Activated T-helper 1 cell treated with anti-CD3 and anti-CD28 coated beads, Interleukin-2, amount 50 U/mL, for 16 hours (primary cell): ENCODE measurements around the gene PTMS.

ENCODE experiments used
- DNase-seq, 2 donors: peaks; one replicate each; pipeline ENCODE4 v3.0.0-alpha.2; 2020; ENCODE audit warnings: low read depth in 1 of 2, low spot score in 1 of 2

The PTMS gene

DNA sequence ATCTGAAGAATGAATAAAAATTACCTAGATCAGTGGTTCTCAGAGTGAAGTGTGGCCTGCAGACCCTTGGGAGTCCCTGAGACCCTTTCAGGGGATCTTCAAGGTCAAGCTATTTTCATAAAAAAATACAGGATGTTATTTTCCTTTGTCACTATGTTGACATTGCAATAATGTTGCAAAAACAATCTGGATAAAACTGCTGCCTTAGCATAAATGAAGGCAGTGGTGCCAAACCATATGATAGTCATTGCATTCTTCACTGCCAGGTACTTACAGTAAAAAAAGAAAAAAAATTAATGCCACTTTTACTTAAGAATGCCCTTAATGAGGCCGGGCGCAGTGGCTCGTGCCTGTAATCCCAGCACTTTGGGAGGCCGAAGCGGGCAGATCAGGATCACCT lies 21.1 kb downstream of the PTMS start:
- no peak for DNase-seq

DNA sequence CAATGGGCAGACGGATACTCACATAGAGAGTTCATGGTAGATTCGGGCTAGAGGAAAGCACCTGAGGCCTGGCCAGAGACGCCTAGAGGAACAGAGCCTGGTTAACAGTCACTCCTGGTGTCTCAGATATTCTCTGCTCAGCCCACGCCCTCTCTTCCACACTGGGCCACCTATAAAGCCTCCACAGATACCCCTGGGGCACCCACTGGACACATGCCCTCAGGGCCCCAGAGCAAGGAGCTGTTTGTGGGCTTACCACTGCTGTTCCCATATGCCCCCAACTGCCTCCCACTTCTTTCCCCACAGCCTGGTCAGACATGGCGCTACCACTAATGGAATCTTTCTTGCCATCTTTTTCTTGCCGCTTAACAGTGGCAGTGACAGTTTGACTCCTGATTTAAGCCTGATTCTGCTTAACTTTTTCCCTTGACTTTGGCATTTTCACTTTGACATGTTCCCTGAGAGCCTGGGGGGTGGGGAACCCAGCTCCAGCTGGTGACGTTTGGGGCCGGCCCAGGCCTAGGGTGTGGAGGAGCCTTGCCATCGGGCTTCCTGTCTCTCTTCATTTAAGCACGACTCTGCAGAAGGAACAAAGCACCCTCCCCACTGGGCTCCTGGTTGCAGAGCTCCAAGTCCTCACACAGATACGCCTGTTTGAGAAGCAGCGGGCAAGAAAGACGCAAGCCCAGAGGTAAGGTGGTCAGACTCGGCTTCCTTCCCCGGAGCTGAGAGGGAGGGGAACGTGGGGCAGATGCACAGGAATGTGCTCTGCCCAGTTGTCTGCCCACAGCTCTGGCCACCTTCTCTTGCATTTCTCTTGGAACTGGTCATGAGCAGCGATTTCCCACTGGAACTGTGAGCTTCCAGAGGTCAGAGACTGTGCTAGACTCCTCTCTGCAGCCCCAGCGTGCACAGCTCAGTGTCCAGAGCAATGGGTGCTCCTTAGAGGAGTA lies 23.1 kb downstream of the PTMS start, which contains the start of gene CD4:
Gene CD4, plus strand, starts transcription at position 557 of the 953 bp plus-strand sequence. CDS start 10,611 bp downstream, outside the sequence.
- peak; percentile 43 to 51 for DNase-seq

DNA sequence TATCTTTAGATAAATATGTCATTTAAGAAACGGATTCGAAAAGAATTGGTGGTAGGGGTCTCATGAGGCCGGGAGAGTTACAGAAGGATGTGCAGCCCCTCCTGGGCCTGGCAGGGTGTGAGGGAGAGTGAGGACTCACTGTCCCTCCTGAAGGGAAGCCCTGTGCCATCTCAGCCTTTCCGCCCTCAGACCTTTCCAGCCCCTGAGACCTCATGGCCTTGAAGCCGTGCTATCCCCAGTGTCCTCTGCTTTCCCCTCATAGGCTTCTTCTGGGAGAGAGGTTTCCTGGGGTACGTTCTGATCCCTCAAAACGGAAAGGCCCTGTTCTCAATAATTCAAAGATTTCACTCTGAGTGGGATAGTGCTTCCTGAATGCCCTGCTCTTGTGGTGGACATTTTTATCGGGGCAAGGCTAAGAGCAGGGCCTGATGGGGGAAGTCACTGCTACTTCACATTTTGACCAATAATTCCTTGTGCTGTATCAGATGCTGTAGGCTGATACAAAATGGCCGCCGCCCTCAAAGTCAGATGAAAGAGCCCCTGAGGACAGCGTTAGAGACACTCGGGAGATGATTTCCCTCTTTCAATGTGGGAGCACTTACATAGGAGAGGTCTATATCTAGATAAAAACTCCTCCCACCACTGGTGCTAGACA lies 24.5 kb downstream of the PTMS start:
- DNase-seq, result no peak

DNA sequence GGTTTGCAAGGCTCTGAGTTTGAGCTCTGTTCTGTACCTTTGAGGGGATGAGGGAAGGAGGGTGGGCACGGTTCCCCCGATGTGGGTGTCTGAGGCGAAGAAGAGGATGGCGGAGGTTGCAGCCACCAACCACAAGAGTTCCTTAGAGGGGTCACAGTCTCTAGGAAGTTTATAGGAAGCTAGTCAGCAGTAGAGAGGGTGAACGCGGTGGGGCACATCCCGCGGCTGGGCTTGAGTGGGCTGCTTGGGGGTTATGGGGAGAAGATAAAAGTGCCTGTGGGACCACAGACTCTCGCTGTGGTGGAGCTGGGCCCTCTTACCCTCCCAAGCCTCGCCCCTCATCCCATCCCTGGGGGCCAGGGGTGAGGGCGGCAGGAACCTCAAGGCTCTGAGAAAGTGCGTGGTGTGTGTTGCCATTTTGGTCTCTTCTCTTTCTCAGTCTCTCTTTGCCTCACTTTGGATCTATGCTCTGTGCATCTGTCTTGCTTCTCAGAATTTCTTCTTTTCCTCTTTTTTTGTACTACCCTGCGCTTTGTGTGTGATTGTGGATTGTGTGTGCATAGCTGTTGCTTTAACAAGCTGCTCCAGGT lies 25.9 kb downstream of the PTMS start:
- no peak for DNase-seq

DNA sequence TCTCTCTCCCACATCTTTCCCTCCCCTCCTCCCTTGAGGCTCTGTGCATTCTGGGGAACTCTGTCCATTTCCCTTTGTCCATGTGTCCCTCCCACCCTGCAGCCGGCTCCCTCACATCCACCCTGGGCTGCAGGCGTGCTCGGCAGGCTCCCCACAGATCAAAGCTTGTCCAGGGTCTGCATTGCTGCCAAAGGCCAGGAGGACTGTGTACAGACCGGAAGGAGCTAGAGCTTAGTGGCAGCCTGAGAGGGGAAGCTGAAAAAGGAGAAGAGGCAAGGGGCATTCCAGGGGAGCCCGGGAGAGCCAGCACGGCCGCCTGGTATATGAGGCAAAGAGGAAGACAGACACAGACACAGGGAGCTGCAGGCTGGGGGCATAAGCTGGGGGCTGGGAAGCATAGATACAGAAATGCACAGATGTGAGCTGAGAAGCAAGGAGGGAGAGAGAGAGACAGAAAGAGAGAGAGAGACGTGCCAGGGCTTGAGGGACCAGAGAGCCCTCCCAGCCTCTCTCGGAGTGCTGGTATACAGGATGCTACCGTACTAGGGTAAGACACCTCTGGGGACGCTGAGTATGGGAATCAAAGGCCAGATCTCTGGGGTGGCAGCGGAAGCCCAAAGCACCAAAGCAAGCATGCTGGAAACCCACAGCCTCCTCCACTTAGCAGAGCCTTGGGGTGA lies 26.5 kb downstream of the PTMS start:
- no peak for DNase-seq

DNA sequence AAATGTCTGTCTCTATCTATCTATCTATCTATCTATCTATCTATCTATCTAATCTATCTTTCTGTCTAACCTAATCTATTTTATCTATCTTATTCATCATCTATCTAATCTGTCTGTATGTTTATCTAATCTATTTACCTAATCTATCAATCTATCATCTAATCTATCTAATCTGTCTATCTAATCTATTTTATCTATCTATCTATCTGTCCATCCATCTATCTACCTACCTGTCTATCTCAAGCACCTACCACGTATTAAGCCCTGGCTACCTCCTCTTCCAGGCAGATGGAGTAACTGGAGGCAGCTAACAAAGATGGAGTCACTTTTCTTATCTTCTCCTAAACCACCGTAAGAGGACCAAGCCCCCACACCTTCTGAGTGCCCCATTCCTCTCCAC lies 28.9 kb downstream of the PTMS start:
- no peak for DNase-seq

DNA sequence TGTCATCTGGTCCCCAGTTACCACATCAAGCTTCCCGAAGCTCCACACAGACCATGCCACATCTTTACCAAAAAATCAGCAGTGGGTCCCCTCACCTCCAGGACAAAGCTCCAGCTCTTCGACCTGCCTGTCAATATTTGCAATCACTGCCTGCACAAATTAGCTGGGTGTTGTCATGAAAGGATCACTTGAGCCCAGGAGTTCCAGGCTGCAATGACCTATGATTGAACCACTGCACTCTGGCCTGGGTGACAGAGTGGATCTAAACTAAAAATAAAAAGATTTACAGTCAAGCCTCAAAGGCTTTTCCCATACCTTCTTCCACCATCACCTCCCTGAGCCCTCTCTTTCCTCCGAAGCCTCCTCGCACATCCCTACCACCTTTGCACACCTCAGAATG lies 30.4 kb downstream of the PTMS start:
- no peak for DNase-seq

DNA sequence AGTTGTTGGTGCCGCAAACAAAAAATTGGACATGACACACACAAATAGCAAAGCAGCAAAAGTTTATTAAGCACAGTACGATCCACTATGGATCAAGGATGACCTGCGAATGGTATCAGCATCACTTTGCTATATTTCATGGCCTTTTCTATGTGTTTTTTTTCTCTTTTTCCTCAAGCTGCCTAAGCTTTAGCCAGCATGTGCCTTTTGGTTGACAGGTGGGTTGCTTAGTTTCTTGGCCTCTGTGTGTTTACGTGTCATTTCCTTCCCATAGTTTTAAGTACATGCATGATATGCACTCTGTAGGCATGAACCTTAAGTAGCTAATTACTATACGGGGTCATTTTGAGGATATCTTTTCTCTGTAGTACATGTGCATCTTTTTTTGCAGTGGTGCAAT lies 33.0 kb downstream of the PTMS start:
- no peak for DNase-seq

DNA sequence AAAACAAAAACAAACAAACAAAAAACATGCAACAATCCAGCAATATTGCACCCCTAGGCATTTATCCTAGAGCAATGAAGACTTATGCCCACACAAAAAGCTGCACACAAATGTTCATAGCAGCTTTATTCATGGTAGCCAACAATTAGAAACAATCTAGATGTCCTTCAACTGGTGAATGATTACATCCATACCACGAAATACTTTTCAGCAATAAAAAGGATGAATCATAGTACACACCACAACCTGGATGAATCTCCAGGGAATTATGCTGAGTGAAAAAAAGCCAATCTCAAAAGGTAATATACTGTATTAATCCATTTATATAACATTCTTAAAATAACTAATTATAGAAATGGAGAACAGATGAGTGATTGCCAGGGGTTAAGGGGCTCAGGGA lies 41.0 kb downstream of the PTMS start:
- no peak for DNase-seq

DNA sequence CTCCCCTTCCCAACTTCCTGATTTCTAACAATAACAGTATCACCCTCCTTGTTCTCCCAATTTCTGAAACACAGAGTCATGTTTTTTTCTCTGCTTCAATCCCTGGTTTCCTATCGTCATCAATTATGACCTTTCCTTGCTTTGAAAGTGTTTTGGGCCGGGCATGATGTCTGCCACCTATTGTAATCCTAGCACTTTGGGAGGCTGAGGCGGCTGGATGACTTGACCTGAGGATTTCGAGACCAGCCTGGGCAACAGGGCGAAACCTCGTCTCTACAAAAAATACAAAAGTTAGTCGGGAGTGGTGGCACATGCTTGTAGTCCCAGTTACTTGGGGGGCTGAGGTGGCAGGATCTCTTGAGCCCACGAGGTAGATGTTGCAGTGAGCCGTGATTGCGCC lies 42.9 kb downstream of the PTMS start:
- no peak for DNase-seq

DNA sequence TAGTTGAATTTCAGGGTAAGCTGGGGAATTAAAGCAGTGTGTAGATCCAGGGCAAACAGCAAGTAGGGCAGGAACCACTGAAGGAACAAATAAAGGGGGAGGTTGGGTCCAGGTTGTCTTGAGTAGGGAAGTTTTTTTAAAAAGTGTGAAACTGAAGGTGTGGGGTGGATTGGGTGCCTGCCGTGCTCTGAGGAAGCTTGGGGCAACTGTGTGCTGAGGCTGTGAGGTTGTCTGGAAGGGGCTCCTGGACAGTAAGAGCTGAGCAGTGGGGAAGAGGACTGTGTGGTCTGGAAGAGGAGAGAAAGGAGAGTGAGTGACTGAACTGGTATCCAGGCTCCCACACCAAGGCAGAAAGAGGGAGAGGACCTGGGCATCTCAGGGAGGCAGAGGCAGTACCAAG lies 44.6 kb downstream of the PTMS start:
- no peak for DNase-seq

DNA sequence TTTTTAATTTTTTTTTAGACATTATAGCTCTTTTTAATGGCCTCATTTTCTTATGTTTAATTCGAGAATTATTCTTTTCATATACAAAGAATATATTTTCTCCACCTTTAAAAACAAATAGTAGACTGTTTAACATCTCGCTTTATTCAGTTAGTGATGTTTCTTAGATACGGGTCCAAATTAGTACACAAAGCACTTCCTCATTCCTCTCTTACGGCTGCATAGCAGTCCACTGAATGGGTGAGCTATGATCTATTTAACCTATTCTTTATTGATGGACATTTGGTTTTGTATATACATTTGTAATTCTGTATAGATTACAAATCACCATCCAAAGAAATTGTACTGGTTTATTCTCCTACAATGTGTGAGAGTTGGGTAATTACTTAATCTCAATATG lies 47.2 kb downstream of the PTMS start:
- DNase-seq, result no peak

DNA sequence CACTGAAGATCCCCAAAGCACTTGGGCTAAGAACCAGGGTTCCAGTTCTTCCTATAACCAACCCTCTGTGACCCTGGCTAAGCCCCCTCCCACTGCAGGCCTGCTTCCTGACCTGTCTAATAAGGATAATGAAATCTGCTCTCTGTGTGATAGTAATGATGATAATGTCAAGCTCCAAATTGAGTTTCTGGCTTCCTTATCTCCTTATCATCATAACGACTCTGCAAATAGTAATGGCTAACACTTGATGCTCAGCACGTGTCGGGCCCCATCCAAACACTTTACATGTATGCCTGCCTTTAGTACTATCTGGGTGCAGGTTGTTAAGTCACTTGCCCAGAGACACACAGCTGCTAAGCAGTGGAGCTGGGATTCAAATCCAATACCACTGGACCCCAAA lies 50.4 kb downstream of the PTMS start:
- DNase-seq, result no peak

DNA sequence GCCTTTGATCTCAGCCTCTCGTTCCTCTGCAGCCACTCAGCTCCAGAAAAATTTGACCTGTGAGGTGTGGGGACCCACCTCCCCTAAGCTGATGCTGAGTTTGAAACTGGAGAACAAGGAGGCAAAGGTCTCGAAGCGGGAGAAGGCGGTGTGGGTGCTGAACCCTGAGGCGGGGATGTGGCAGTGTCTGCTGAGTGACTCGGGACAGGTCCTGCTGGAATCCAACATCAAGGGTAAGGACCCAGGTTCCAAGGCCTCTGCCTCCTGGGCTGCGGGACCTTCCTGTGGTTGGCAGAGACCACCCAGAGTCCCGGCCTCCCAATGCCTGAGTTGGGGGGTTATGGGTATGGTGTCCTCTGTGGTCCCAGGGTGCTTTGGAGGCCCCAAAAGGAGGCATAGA lies 50.9 kb downstream of the PTMS start:
- no peak for DNase-seq

DNA sequence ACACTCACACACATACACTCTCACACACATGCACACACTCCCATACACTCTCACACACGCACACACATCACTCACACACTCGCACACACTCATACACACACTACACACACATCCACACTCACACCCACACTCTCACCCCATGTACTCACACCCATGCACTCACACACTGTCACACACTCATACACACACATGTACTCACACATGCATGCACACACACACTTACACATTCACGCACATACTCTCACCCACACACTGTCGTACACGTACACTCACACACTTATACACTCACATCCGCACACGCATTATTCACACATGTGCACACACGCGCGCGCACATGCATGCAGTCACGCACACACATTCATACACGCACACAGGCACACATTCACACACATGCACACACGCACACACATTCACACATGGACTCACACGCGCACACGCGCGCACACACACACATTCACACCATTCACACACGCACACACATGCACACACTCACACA lies 51.5 kb downstream of the PTMS start:
- DNase-seq, result no peak

DNA sequence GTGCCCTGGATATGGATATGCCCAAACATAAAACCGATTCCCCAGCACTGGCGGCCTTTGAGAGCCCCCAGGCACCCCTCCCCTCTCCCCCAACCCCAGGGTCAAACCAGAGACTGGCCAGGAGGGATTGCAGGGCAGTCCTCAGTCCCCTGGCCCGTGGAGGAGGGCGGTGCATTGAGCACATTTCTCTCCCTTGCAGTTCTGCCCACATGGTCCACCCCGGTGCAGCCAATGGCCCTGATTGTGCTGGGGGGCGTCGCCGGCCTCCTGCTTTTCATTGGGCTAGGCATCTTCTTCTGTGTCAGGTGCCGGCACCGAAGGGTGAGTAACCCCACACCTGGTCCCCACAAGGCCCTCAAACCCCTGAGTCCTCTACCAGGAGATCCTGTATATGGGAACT lies 52.1 kb downstream of the PTMS start:
- DNase-seq, result no peak

DNA sequence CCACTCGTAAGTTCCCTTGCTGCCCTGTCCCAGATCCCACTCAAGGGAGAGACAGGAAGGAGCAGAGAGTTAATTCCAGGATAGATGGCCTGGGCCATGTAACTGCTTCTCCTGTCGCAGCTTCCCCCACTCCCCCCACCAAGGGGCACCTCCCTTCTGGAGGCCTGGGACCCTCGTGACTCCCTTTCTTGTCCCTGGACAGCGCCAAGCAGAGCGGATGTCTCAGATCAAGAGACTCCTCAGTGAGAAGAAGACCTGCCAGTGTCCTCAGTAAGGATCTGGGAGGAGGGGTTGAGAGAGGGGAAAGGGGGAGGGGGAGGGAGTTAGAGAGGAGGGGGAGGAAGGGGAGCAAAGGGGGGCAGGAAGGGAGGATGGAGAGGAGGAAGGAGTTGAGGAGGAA lies 52.5 kb downstream of the PTMS start:
- DNase-seq, result no peak

DNA sequence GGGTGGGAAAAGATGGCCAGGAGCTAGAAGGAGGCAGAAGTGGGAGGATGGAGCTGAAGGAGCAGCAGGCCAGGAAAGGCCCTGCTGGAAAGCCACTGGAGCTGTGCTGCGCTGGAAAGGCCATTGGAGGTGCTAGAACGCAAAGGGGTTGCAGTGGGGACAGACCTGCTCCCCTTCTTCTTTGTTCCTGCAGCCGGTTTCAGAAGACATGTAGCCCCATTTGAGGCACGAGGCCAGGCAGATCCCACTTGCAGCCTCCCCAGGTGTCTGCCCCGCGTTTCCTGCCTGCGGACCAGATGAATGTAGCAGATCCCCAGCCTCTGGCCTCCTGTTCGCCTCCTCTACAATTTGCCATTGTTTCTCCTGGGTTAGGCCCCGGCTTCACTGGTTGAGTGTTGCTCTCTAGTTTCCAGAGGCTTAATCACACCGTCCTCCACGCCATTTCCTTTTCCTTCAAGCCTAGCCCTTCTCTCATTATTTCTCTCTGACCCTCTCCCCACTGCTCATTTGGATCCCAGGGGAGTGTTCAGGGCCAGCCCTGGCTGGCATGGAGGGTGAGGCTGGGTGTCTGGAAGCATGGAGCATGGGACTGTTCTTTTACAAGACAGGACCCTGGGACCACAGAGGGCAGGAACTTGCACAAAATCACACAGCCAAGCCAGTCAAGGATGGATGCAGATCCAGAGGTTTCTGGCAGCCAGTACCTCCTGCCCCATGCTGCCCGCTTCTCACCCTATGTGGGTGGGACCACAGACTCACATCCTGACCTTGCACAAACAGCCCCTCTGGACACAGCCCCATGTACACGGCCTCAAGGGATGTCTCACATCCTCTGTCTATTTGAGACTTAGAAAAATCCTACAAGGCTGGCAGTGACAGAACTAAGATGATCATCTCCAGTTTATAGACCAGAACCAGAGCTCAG lies 53.2 kb downstream of the PTMS start:
- DNase-seq, result no peak

DNA sequence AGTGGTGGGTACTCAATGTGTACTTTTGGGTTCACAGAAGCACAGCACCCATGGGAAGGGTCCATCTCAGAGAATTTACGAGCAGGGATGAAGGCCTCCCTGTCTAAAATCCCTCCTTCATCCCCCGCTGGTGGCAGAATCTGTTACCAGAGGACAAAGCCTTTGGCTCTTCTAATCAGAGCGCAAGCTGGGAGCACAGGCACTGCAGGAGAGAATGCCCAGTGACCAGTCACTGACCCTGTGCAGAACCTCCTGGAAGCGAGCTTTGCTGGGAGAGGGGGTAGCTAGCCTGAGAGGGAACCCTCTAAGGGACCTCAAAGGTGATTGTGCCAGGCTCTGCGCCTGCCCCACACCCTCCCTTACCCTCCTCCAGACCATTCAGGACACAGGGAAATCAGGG lies 54.0 kb downstream of the PTMS start:
- DNase-seq, result no peak
